GM21423 (cell line): ENCODE results near the gene TRIM8.
"Not testable (repeated sequence)": the region's sequence is repeated elsewhere in the genome, so short reads cannot be mapped to it uniquely, and the experiment has no call there.

ENCODE experiments used
- ATAC-seq: cut with Tn5 transposase; IDR thresholded peaks from one replicate; pipeline ENCODE4 v1.9.1; 2021; ENCODE audit warnings: mild to moderate bottlenecking, moderate library complexity; ENCODE audit not compliant: unreplicated experiment

The TRIM8 gene

DNA sequence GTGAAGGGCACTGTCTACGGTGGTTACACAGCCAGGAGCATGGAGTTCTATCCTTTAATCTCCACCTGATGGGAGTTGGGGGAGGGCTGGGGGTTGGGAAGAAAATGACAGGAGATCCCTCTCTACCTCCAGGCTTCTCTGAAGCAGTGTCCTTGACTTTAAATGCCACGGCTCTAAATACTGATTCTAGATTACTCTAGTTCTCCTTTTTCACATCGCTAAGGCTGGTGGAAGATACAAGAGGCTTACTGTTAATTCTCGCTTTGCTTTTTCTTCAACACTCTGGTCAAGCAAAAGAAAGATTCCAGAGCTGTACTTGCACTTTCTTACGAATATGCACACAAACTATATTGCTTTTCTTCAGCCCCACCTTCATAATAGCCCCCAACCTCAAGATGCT, 39.5 kb downstream of the TRIM8 start:
- no peak for ATAC-seq

GRCh38 chr10:102691285-102692066, 47.2 kb downstream of the TRIM8 start:
- ATAC-seq, result no peak

GRCh38 chr10:102695401-102695800, 51.1 kb downstream of the TRIM8 start:
- not testable (repeated sequence) for ATAC-seq

GRCh38 chr10:102696736-102697135, 52.5 kb downstream of the TRIM8 start:
- no peak for ATAC-seq

DNA sequence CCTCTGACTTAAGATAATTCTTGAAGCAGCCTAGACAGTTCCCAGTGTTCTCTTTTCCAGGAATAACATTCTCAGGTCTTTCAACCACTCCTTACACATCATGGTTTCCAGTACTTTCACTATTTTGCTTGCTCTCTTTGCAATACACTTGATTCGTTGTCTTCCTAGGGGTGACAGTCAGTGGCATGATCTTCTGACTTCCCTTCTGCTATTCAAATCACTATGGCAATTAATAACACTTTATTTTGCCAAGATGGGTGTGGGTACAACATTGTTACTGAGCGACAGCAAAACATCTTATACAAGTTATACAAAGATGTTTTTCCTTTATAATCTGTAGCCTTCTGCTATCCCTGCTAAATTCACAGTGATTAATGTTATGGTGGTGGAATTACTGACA, 54.6 kb downstream of the TRIM8 start:
- no peak for ATAC-seq

DNA sequence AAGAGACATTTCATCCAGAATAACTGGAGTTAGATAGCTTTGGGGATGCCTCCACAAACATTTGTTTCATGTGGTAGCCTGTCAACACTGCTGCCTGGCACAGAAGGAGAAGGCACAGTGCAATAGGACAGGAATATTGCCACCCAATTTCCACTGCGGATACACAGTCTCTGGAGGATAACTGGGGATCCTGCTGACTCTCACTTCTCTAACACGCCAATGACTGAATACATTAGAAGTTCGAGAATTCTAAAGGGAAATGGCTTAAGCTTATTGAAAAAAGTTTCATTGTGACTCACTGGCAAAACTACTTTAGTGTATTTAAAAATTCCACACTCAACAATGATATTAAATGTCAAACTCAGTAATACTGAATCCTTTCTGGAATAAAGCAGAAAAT, 57.0 kb downstream of the TRIM8 start:
- no peak for ATAC-seq

- no peak for ATAC-seq
These were observed 57.5 kb downstream of the TRIM8 start for GRCh38 chr10:102701796-102702195.

DNA sequence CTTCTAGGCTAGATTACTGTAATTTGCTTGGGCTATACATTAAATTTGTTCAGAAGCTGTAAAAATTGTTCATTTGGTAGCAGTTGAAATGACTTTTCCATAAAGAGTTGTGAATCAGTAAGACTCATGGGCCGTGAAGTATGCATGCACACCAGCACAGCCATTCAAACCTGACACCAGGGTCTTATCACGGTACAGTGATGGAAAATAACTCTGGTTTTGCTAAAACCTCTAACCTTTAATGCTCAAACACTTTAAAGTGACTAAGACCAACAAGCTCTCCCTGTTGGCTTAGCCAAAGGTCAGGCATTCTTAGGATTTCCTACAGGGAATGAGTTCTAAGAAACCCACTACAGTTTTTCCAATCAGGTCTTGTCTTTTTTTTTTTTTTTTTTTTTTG, 58.5 kb downstream of the TRIM8 start:
- no peak for ATAC-seq

GRCh38 chr10:102704915-102705314, 60.6 kb downstream of the TRIM8 start:
- ATAC-seq, result no peak

DNA sequence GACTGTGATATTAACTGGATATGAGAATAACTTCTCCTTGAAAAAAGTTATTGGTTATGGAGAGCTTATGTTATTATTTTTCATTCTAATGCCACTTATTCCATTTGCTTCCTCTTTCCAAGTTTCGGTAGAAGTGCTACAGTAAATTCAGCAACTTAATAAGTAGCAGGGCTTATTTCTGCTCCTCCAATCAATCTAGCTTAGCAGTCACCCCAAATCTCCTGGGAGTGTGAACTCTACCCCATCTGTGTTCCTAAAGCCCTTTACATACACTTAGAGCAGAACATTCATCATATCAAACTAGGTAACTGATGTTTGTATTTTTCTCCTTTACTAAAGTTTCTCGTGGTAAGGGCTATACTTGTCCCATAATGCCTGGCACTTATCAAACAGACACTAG, 61.3 kb downstream of the TRIM8 start:
- ATAC-seq, result no peak
